H9 (cell line): ENCODE data around the gene XRCC6. TPM values are rescaled to one million over a fixed set of nuclear protein-coding genes. Genes with fewer than 3 reads are reported as not detected.

ENCODE experiments used
- DNase-seq: peaks from one replicate; pipeline ENCODE4 v3.0.0-alpha.2; 2017
- H2AFZ ChIP-seq: one replicate; pipeline ENCODE4 v1.6.1; 2013; ENCODE audit warnings: mild to moderate bottlenecking, low read length, control low read depth, moderate library complexity
- H2AK5ac ChIP-seq: 2 replicates; pipeline ENCODE4 v1.6.1; 2013; ENCODE audit warnings: low read length, control low read depth, mixed read lengths; ENCODE audit not compliant: insufficient read length
- H2BK120ac ChIP-seq: one replicate; pipeline ENCODE4 v1.6.1; 2013; ENCODE audit warnings: low read depth, mild to moderate bottlenecking, low read length, control low read depth, inconsistent platforms; ENCODE audit not compliant: poor library complexity, severe bottlenecking
- H2BK12ac ChIP-seq: 2 replicates; pipeline ENCODE4 v1.6.1; 2013; ENCODE audit warnings: low read length, control low read depth, mixed read lengths, low read depth; ENCODE audit not compliant: insufficient read length
- H2BK15ac ChIP-seq: 2 replicates; pipeline ENCODE4 v1.6.1; 2013; ENCODE audit warnings: low read depth, low read length, control low read depth
- H2BK20ac ChIP-seq: one replicate; pipeline ENCODE4 v1.6.1; 2013; ENCODE audit warnings: low read depth, mild to moderate bottlenecking, low read length, control low read depth, inconsistent platforms; ENCODE audit not compliant: poor library complexity, severe bottlenecking
- H2BK5ac ChIP-seq: 2 replicates; pipeline ENCODE4 v1.6.1; 2013; ENCODE audit warnings: low read length, control low read depth, mixed read lengths; ENCODE audit not compliant: insufficient read length
- H3K14ac ChIP-seq: 2 replicates; pipeline ENCODE4 v1.6.1; 2013; ENCODE audit warnings: low read length, control low read depth; ENCODE audit not compliant: insufficient read depth
- H3K18ac ChIP-seq: 2 replicates; pipeline ENCODE4 v1.6.1; 2013; ENCODE audit warnings: low read depth, mild to moderate bottlenecking, mixed read lengths, low read length, control low read depth; ENCODE audit not compliant: insufficient read length
- H3K23ac ChIP-seq: 2 replicates; pipeline ENCODE4 v1.6.1; 2013; ENCODE audit warnings: low read length, control low read depth, mixed read lengths, low read depth; ENCODE audit not compliant: insufficient read length
- H3K23me2 ChIP-seq: 2 replicates; pipeline ENCODE4 v1.6.1; 2013; ENCODE audit warnings: low read depth, mild to moderate bottlenecking, mixed read lengths, low read length, control low read depth; ENCODE audit not compliant: insufficient read length, poor library complexity, severe bottlenecking
- H3K27ac ChIP-seq: 2 replicates; pipeline ENCODE4 v1.5.1; 2013; ENCODE audit warnings: low read length, control low read depth, mixed read lengths, low read depth; ENCODE audit not compliant: insufficient read length
- H3K27me3 ChIP-seq: 2 replicates; pipeline ENCODE4 v1.6.1; 2013; ENCODE audit warnings: low read length, control low read depth, inconsistent platforms; ENCODE audit not compliant: insufficient read depth
- H3K4ac ChIP-seq: 2 replicates; pipeline ENCODE4 v1.6.1; 2013; ENCODE audit warnings: low read depth, mild to moderate bottlenecking, control low read depth, inconsistent platforms, low read length, moderate library complexity
- H3K4me1 ChIP-seq: 2 replicates; pipeline ENCODE4 v1.6.1; 2013; ENCODE audit warnings: low read length, control low read depth, inconsistent platforms; ENCODE audit not compliant: insufficient read depth
- H3K4me2 ChIP-seq: 2 replicates; pipeline ENCODE4 v1.6.1; 2013; ENCODE audit warnings: low read length, control low read depth, mixed read lengths; ENCODE audit not compliant: insufficient read length, insufficient read depth
- H3K56ac ChIP-seq: 2 replicates; pipeline ENCODE4 v1.6.1; 2013; ENCODE audit warnings: low read depth, mild to moderate bottlenecking, mixed read lengths, low read length, control low read depth; ENCODE audit not compliant: insufficient read length
- H3K79me1 ChIP-seq: 2 replicates; pipeline ENCODE4 v1.6.1; 2013; ENCODE audit warnings: low read depth, mild to moderate bottlenecking, moderate library complexity, low read length, control low read depth, inconsistent platforms; ENCODE audit not compliant: insufficient read depth, poor library complexity, severe bottlenecking
- H3K79me2 ChIP-seq: 2 replicates; pipeline ENCODE4 v1.6.1; 2013; ENCODE audit warnings: low read length, control low read depth, inconsistent platforms; ENCODE audit not compliant: insufficient read depth
- H3K9ac ChIP-seq: 2 replicates; pipeline ENCODE4 v1.6.1; 2013; ENCODE audit warnings: low read length, control low read depth, mixed read lengths; ENCODE audit not compliant: insufficient read length; ENCODE audit errors: extremely low read depth
- H3K9me3 ChIP-seq: one replicate; pipeline ENCODE4 v1.6.1; 2013; ENCODE audit warnings: low read depth, low read length, inconsistent platforms; ENCODE audit not compliant: control insufficient read depth
- H3T11ph ChIP-seq: one replicate; pipeline ENCODE4 v1.6.1; 2013; ENCODE audit warnings: mild to moderate bottlenecking, low read length, control low read depth, inconsistent platforms
- H4K20me1 ChIP-seq: one replicate; pipeline ENCODE4 v1.6.1; 2013; ENCODE audit not compliant: control insufficient read depth, insufficient read length, insufficient read depth
- H4K5ac ChIP-seq: 2 replicates; pipeline ENCODE4 v1.6.1; 2013; ENCODE audit warnings: low read depth, mild to moderate bottlenecking, mixed read lengths, low read length, control low read depth; ENCODE audit not compliant: insufficient read length
- H4K8ac ChIP-seq: replicated peaks from 2 replicates; pipeline ENCODE4 v1.6.1; 2013; ENCODE audit warnings: low read length, control low read depth, mixed read lengths, low read depth; ENCODE audit not compliant: insufficient read length
- H4K91ac ChIP-seq: 2 replicates; pipeline ENCODE4 v1.6.1; 2013; ENCODE audit warnings: low read depth, mild to moderate bottlenecking, moderate library complexity, mixed read lengths, low read length, control low read depth; ENCODE audit not compliant: insufficient read length
- H3K27ac Mint-ChIP-seq, 3 experiments: 2 replicates in 2 of 3; 3 replicates in 1 of 3; pipeline ENCODE4 v1.8.0; 2020 to 2021; ENCODE audit warnings: mixed read lengths in 3 of 3, mild to moderate bottlenecking in 1 of 3, moderate library complexity in 1 of 3
- H3K27me3 Mint-ChIP-seq: 2 replicates; pipeline ENCODE4 v1.8.0; 2021; ENCODE audit warnings: low read depth, mild to moderate bottlenecking, moderate library complexity, mixed read lengths
- H3K36me3 Mint-ChIP-seq, 3 experiments: 2 replicates in 2 of 3; 3 replicates in 1 of 3; pipeline ENCODE4 v1.8.0; 2020 to 2021; ENCODE audit warnings: low read depth in 3 of 3, mixed read lengths in 3 of 3; ENCODE audit not compliant: insufficient read depth in 1 of 3
- H3K4me1 Mint-ChIP-seq, 2 experiments: 2 replicates each; pipeline ENCODE4 v1.8.0; 2020; ENCODE audit warnings: mixed read lengths in 2 of 2
- H3K4me3 Mint-ChIP-seq, 2 experiments: 2 replicates in 1 of 2; 3 replicates in 1 of 2; pipeline ENCODE4 v1.8.0; 2020 to 2021; ENCODE audit warnings: mild to moderate bottlenecking in 2 of 2, mixed read lengths in 2 of 2, moderate library complexity in 1 of 2
- H3K9me3 Mint-ChIP-seq, 2 experiments: 2 replicates in 1 of 2; 3 replicates in 1 of 2; pipeline ENCODE4 v1.8.0; 2020; ENCODE audit warnings: mild to moderate bottlenecking in 2 of 2, mixed read lengths in 2 of 2, moderate library complexity in 1 of 2
- WGBS: extraction: QIAGEN DNeasy Blood & Tissue Kit; methylation state at CpG from one replicate; pipeline ENCODE4 v1.1.7; 2013; ENCODE audit warnings: missing lambda C conversion rate, low lambda C conversion rate, mixed read lengths; ENCODE audit not compliant: insufficient read length; ENCODE audit errors: extremely low coverage; 5-methylcytosine and 5-hydroxymethylcytosine counted together
- total RNA-seq: library from RNA; stranded (reverse); gene quantifications from 2 replicates; pipeline ENCODE4 v1.2.1, GENCODE V29; 2021
- TF ChIP-seq, protein P1 (sequence below): fragments of 200-600 bp; sonication (generic); conservative IDR thresholded peaks from 3 replicates; pipeline ENCODE4 v1.8.0; 2021; ENCODE audit warnings: antibody characterized with exemption, mild to moderate bottlenecking

XRCC6 gene
- total RNA-seq, 1 experiment from 2014 or later: 461 TPM

DNA sequence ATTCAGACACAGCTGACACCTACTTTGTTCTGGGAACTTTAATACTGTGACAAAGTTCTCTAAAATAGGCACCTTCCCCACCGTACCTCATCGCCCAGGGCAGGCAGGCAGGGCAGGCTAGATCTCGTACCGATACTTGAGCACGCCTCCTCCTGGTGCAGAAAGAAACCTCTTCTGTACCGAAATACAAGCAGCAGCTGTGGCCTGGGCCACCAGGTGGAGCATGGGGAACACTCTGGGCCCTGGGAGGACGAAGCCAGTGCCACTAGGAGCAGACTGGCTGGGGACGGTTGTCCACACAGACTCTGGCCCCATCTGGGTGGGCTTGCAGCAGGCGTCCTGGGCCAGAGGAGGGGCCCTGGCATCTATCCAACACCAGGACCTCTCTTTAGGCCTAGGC lies 44.2 kb upstream of the XRCC6 start:
- Histone ChIP-seq H2BK12ac (no peak overlapping the region), H3K14ac (no peak overlapping the region), H2BK5ac (no peak overlapping the region), H4K8ac (no peak overlapping the region), H3T11ph (no peak overlapping the region), H3K56ac (no peak overlapping the region), H3K4me2 (no peak overlapping the region), H3K27me3 (no peaks in the 10 kb centered on the region), H4K20me1 (no peaks in the 10 kb centered on the region), H2AFZ (no peak overlapping the region), H2AK5ac (no peak overlapping the region), H3K4me1 (0 out of 2 replicates have a peak, but pooled peaks cover 2% of the 10 kb centered on the region), H3K79me1 (no peaks in the 10 kb centered on the region), H2BK15ac (no peak overlapping the region), H3K9me3 (no peaks in the 10 kb centered on the region), H3K27ac (no peak overlapping the region), H3K79me2 (no peaks in the 10 kb centered on the region), H2BK120ac (no peak overlapping the region), H3K23me2 (no peaks in the 10 kb centered on the region), H3K23ac (no peak overlapping the region), H3K18ac (no peak overlapping the region), H4K5ac (no peak overlapping the region), H3K4ac (no peak overlapping the region), H3K9ac (no peak overlapping the region), H2BK20ac (no peak overlapping the region), H4K91ac (no peak overlapping the region)
- Mint-ChIP-seq H3K4me1 (no peaks in the 10 kb centered on the region; a peak in 1 of 4 replicates), H3K9me3 (no peaks in the 10 kb centered on the region), H3K27me3 (no peaks in the 10 kb centered on the region; the same call in 1 of the 2 replicates), H3K27ac (peak overlapping the region in 1 of 3 experiments; percentile 63; a peak in 1 of 7 replicates), H3K4me3 (no peak overlapping the region), H3K36me3 (peaks cover 0 to 11% (median 4%) of the 10 kb centered on the region in 3 experiments; a peak in 4 of 7 replicates)
- TF ChIP-seq, protein P1, sequence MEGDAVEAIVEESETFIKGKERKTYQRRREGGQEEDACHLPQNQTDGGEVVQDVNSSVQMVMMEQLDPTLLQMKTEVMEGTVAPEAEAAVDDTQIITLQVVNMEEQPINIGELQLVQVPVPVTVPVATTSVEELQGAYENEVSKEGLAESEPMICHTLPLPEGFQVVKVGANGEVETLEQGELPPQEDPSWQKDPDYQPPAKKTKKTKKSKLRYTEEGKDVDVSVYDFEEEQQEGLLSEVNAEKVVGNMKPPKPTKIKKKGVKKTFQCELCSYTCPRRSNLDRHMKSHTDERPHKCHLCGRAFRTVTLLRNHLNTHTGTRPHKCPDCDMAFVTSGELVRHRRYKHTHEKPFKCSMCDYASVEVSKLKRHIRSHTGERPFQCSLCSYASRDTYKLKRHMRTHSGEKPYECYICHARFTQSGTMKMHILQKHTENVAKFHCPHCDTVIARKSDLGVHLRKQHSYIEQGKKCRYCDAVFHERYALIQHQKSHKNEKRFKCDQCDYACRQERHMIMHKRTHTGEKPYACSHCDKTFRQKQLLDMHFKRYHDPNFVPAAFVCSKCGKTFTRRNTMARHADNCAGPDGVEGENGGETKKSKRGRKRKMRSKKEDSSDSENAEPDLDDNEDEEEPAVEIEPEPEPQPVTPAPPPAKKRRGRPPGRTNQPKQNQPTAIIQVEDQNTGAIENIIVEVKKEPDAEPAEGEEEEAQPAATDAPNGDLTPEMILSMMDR: peak; percentile 91
- DNase-seq: peak; percentile 89
- WGBS: no CpG with 5 or more reads among the region's 9 CpGs
